Ammon's horn (tissue), 1 donor: ENCODE data around the gene DSCAM.

ENCODE experiments used
- DNase-seq: peaks from one replicate; pipeline ENCODE4 v3.0.0-alpha.2; 2016; ENCODE audit warnings: low spot score

DSCAM gene

GRCh38 chr21:40605094-40605493 is 241.9 kb downstream of the DSCAM start:
- no peak for DNase-seq

- no peak for DNase-seq
These were observed 243.2 kb downstream of the DSCAM start for GRCh38 chr21:40603774-40604173.

GRCh38 chr21:40602080-40602479 is 244.9 kb downstream of the DSCAM start:
- no peak for DNase-seq

DNA sequence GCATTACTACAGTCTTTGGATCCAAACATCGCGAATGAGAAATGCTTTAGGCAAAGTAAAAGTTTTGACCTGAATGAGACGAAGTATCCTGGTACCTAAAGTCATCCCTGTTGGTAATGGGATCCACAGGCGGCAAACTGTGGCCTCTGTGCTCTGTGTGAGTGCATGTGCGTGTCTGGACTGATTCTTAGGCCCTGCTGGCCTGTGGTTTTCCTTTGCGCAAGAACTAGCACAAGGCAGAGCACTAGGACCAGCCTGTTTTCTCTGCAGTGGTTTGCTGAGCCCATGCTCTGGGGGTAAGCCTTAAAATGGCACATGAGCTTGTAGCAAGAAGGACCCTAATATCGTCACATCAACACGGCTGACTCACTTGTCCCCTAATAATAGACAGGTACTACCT is 251.2 kb downstream of the DSCAM start:
- DNase-seq: peak; percentile 42

- peak; percentile 7 for DNase-seq
These were observed 259.1 kb downstream of the DSCAM start for GRCh38 chr21:40587736-40588346.

- no peak for DNase-seq
These were observed 260.4 kb downstream of the DSCAM start for GRCh38 chr21:40586575-40586974.

DNA sequence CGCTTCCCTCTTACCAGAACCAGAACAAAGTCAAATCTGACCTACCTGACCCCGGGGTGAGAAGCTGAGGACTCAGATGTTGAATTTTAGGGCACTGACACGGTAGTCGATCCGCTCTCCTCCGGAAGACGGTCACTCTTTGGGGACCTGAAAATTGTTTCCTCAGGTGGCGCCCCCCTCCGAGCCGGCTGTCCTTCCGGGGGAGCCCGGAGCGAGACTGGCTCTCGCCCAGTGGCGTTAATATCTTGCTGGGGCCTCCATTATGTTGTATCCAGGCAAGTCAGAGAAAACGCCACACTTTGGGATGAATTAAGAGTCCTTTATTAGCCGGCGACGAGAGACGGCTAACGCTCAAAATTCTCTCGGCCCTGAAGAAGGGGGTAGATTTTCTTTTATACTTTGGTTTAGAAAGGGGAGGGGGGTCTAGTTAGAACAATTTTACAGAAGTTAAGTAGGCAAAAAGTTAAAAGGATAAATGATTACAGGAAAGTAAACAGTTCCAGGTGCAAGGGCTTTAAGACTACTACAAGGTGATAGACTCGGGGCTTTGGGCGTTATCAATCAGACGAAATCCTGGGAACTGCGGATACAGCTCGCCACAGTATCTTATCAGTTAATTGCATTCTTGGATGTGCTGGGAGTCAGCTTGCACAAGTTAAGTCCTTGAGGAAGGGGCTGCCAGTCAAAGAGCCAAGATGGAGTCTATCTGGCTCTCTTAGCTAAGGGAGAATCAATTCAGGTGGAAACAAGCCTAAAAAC is 269.5 kb downstream of the DSCAM start:
- no peak for DNase-seq

GRCh38 chr21:40575976-40576375 is 271.0 kb downstream of the DSCAM start:
- no peak for DNase-seq

DNA sequence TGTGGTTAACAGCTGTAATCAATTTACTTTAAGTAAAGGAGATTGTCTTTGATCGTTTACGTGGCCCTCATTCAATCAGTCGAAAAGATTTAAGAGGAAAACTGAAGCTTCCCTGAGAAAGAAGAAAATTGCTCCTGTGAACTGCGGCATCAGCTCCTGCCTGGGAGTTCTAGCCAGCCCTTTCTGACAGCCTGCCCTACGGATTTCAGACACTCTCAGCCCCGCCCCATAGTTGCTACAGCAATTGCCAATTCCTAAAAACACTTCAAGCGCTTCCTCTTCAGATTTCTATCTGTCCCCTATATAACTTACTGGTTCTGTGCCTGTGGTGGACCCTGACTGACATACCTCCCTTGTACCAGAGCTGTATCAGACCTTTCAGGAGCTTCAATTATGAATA is 277.6 kb downstream of the DSCAM start:
- no peak for DNase-seq

DNA sequence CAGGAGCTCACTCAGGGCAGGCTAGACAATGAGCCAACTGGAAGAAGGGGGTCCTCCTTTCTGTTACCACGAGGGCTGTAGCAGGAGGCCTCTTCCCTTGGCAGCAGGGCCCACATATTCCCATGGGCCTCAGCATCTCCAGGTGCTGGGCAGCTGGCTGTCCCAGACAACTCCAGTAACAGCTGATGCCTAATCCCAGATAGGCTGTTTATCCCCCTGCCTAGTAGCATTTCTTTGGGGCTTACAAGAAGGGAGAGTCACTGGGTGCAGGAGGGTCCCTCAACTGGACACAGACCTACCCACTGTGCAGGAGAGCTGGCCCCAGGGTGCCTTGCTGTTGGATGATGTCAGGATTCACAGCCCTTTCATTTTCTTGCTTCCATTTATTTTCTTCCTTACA is 278.2 kb downstream of the DSCAM start:
- DNase-seq: no peak

DNA sequence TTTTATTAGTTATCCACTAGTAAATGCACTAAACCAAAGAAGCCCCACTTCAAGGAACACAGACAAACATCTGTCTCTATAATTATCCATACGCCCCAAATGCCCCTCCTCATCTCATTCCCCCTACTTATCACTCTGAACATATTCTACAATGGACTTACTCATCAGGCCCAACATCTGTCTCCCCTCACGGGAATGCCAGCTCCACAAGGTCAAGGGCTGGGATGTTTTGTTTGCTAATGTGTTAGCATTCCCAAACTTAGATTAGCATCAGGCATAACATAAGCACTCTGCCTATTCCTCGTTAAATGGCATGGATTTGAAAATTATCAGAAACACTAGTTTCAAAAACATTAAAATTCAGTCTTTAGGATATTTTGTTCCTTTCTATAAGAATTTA is 279.5 kb downstream of the DSCAM start:
- no peak for DNase-seq

DNA sequence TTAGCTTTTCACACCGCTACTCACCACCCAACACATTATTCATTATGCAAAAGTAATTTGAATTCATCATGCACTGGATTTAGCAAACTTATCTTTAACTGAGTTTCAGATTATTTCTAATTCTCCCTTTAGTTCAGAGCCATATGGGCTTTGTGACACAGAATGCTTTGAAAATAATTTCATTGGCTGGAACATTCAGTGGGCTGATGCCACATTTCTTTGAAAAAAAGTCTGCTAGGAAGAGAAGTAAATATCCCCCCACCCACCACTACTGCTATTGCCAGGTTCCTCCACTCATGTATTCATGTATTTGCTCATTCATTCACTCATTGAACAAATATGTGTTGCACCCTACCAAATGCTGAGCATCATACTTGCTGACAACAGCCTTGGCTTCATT is 280.5 kb downstream of the DSCAM start:
- DNase-seq: peak; percentile 49

- peak; percentile 9 for DNase-seq
These were observed 282.6 kb downstream of the DSCAM start for GRCh38 chr21:40564318-40564717.

DNA sequence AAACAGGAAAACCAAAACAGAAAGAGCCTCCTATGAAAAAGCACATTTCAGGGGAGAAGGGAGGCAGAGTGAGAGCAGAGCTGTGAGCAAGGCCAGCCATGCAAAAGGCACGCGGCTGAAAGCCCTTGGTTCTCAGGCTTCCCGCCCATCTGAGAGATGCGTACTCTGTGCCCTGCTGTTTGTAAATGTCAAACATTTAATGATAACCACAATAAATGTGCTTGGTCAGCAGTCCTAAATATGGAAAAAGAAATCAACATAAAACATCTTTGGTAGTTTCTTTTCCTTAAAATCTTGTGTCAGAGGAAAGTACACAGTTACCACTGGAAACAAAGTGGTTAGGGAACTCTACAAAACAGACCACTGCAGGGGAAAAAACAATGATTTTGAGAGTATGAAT is 283.1 kb downstream of the DSCAM start:
- peak; percentile 33 for DNase-seq

GRCh38 chr21:40562242-40563002 is 284.5 kb downstream of the DSCAM start:
- peak; percentile 35 for DNase-seq

- peak; percentile 8 for DNase-seq
These were observed 290.5 kb downstream of the DSCAM start for GRCh38 chr21:40556442-40556968.

DNA sequence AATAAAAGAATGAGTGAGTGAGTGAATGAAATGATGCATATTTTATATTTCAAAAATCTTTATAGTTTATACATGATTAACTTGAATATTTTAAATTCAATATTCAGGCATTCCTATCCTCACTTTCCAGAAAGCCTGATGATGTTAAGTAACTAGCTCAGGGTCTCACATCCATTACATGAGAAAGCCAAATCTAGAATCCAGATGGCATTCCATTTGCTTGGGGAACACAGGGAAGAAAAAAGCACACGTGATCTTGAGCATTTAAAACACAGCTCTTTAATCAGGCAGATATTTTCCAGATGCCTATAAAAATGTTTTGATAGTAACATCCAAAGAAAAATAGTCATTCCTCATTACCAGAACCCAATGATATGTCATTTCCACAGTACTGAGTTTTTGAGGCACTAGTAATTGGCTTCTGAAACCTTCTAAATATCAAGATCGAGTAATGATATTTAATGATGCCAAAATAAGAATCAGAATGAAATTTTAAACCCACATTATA is 291.9 kb downstream of the DSCAM start:
- no peak for DNase-seq

DNA sequence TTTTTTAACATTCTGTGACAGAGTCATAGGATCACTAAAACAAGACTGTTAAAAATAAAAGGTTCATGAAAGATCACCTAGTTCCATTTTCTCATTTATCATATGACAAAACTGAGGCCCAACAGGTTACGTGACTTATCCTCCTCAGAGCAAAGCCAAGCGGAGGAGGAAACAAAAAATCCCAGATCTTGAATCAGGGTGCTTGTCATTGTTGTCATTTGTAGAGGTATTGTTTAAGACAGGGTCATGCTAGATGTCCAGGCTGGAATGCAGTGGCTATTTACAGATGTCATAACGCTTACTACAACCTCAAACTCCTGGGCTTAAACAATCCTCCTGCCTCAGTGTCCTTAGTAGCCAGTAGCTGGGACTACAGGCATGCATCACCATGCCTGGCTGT is 293.2 kb downstream of the DSCAM start:
- no peak for DNase-seq

- peak; percentile 34 for DNase-seq
These were observed 298.9 kb downstream of the DSCAM start for GRCh38 chr21:40547906-40548513.

- DNase-seq: peak; percentile 20
These were observed 300.3 kb downstream of the DSCAM start for GRCh38 chr21:40546647-40547046.

- no peak for DNase-seq
These were observed 306.7 kb downstream of the DSCAM start for GRCh38 chr21:40540216-40540615.

DNA sequence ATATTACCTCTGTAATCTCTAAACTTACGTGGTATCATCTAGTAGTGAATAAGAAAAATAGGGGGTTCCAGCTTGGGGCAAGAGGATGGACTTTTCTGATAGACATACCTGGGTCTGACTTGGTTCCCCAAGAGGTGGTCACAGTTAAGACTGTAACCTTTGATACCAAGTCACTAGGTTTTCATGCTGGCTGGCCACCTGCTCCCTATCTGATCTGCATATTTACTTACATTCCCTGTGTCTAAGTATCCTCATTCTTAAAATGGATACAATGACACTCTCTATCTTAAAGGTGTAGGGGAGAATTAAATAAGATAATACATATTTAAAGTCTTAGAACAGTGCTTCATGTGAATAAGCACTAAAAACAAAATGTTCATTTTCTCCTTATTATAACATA is 312.1 kb downstream of the DSCAM start:
- no peak for DNase-seq
